ENCODE results near the gene CNTNAP2. TPM values are rescaled to one million over a fixed set of nuclear protein-coding genes. Genes with fewer than 3 reads are reported as not detected.

The CNTNAP2 gene
- total and polyA plus RNA-seq, 9 donors = 0.24 to 7.0 (median 1.5) TPM

GRCh38 chr7:147803151-147803550, 1686.5 kb downstream of the CNTNAP2 start:
- H3K27me3 ChIP-seq = no peaks in the 10 kb centered on the region
- H3K9me3 ChIP-seq = no peaks in the 10 kb centered on the region
- no peak overlapping the region for H3K27ac ChIP-seq
- H3K4me1 ChIP-seq (ENCODE audit: insufficient read depth) = no peaks in the 10 kb centered on the region
- TF ChIP-seq CTCF (IDR thresholded peaks at IDR 0.05) = no peak
- TF ChIP-seq EP300 (IDR thresholded peaks at IDR 0.05) = no peak
- no peak for TF ChIP-seq POLR2A (IDR thresholded peaks at IDR 0.05)
- WGBS, 3 donors = 64 to 76% (median 67%) methylated on average over 3 of the region's 3 CpGs
- H3K4me3 ChIP-seq = no peak overlapping the region
- intact Hi-C loops (cut with DNase I) = loop anchor here in 1 of 4 donors (5.0 kb wide), 1 partner anchor 241 kb away; no protein-coding TSS in a partner anchor
- H3K36me3 ChIP-seq = no peaks in the 10 kb centered on the region
- no peak for DNase-seq

GRCh38 chr7:147803606-147804005, 1687.0 kb downstream of the CNTNAP2 start:
- H3K4me1 ChIP-seq (ENCODE audit: insufficient read depth) = no peaks in the 10 kb centered on the region
- no peaks in the 10 kb centered on the region for H3K36me3 ChIP-seq
- no peak overlapping the region for H3K27ac ChIP-seq
- 7 to 14% (median 7%) methylated on average over 4 of the region's 4 CpGs for WGBS, 3 donors
- no peak overlapping the region for H3K4me3 ChIP-seq
- no peak for TF ChIP-seq EP300 (IDR thresholded peaks at IDR 0.05)
- no peak for TF ChIP-seq CTCF (IDR thresholded peaks at IDR 0.05)
- TF ChIP-seq POLR2A (IDR thresholded peaks at IDR 0.05) = no peak
- DNase-seq = peak in 1 of 5 donors; percentile 9
- intact Hi-C loops (cut with DNase I) = loop anchor here in 1 of 4 donors (5.0 kb wide), 1 partner anchor 241 kb away; no protein-coding TSS in a partner anchor
- no peaks in the 10 kb centered on the region for H3K27me3 ChIP-seq
- H3K9me3 ChIP-seq = no peaks in the 10 kb centered on the region

- no peaks in the 10 kb centered on the region for H3K9me3 ChIP-seq
These were observed 1687.4 kb downstream of the CNTNAP2 start for GRCh38 chr7:147804032-147804431.

GRCh38 chr7:147805996-147806576, 1689.5 kb downstream of the CNTNAP2 start:
- Histone ChIP-seq H3K9me3 (no peaks in the 10 kb centered on the region), H3K36me3 (no peaks in the 10 kb centered on the region), H3K27ac (no peak overlapping the region), H3K4me1 (ENCODE audit: insufficient read depth) (peaks cover 1% of the 10 kb centered on the region), H3K27me3 (no peaks in the 10 kb centered on the region), H3K4me3 (no peak overlapping the region)
- DNase-seq = no peak
- intact Hi-C loops (cut with DNase I) = no loop called here
- no peak for TF ChIP-seq POLR2A (IDR thresholded peaks at IDR 0.05)

More at GRCh38 chr7:147804032-147804431, 1687.4 kb downstream of the CNTNAP2 start:
- Histone ChIP-seq H3K27me3 (no peaks in the 10 kb centered on the region), H3K27ac (no peak overlapping the region), H3K4me1 (ENCODE audit: insufficient read depth) (no peaks in the 10 kb centered on the region), H3K4me3 (no peak overlapping the region), H3K36me3 (no peaks in the 10 kb centered on the region)
- no peak for TF ChIP-seq CTCF (IDR thresholded peaks at IDR 0.05)
- no peak for TF ChIP-seq POLR2A (IDR thresholded peaks at IDR 0.05)
- no peak for TF ChIP-seq EP300 (IDR thresholded peaks at IDR 0.05)
- intact Hi-C loops (cut with DNase I) = loop anchor here in 1 of 4 donors (5.0 kb wide), 1 partner anchor 242 kb away; no protein-coding TSS in a partner anchor
- DNase-seq = no peak

GRCh38 chr7:147809786-147810185, 1693.2 kb downstream of the CNTNAP2 start:
- no peaks in the 10 kb centered on the region for H3K36me3 ChIP-seq
- intact Hi-C loops (cut with DNase I) = no loop called here
- H3K4me3 ChIP-seq = no peak overlapping the region
- H3K27ac ChIP-seq = peak overlapping the region in 1 of 2 donors; percentile 64
- H3K9me3 ChIP-seq = no peaks in the 10 kb centered on the region
- peaks cover 3% of the 10 kb centered on the region for H3K27me3 ChIP-seq
- DNase-seq = no peak
- 6 to 10% (median 10%) methylated on average over 3 of the region's 3 CpGs for WGBS, 3 donors
- peaks cover 1% of the 10 kb centered on the region for H3K4me1 ChIP-seq (ENCODE audit: insufficient read depth)
- TF ChIP-seq EP300 (IDR thresholded peaks at IDR 0.05) (no peak), POLR2A (IDR thresholded peaks at IDR 0.05) (no peak), CTCF (IDR thresholded peaks at IDR 0.05) (no peak)
